Measurements from ENCODE around the gene TNFSF11.
A peak's percentile ranks its signal among the peaks of the same experiment; 100 is the strongest.

Gene TNFSF11

GRCh38 chr13:42595253-42595571 lies 21.3 kb downstream of the TNFSF11 start:
- no peak for TF ChIP-seq CTCF (IDR thresholded peaks at IDR 0.05; ENCODE audit: low read depth, low read length)

GRCh38 chr13:42597505-42597904 lies 23.6 kb downstream of the TNFSF11 start:
- no peak for DNase-seq (ENCODE audit: low read depth in 2 of 2)
- TF ChIP-seq CTCF (IDR thresholded peaks at IDR 0.05; ENCODE audit: low read depth, low read length): no peak
- no peak overlapping the region for H3K4me3 ChIP-seq (replicated peaks in 1 of 2; ENCODE audit: low read depth in 2 of 2, low read length in 2 of 2)

More at GRCh38 chr13:42595253-42595571, 21.3 kb downstream of the TNFSF11 start:
- H3K4me3 ChIP-seq (replicated peaks in 1 of 2; ENCODE audit: low read depth in 2 of 2, low read length in 2 of 2): no peak overlapping the region
- DNase-seq (ENCODE audit: low read depth in 2 of 2): no peak

GRCh38 chr13:42600943-42601342 lies 27.0 kb downstream of the TNFSF11 start:
- DNase-seq (ENCODE audit: low read depth in 2 of 2): peak in 1 of 2 donors; percentile 66
- TF ChIP-seq CTCF (IDR thresholded peaks at IDR 0.05; ENCODE audit: low read depth, low read length): no peak
- H3K4me3 ChIP-seq (replicated peaks in 1 of 2; ENCODE audit: low read depth in 2 of 2, low read length in 2 of 2): no peak overlapping the region

GRCh38 chr13:42602906-42603305 lies 29.0 kb downstream of the TNFSF11 start:
- no peak for TF ChIP-seq CTCF (IDR thresholded peaks at IDR 0.05; ENCODE audit: low read depth, low read length)
- no peak overlapping the region for H3K4me3 ChIP-seq (replicated peaks in 1 of 2; ENCODE audit: low read depth in 2 of 2, low read length in 2 of 2)

GRCh38 chr13:42603571-42603970 lies 29.6 kb downstream of the TNFSF11 start:
- no peak for DNase-seq (ENCODE audit: low read depth in 2 of 2)
- TF ChIP-seq CTCF (IDR thresholded peaks at IDR 0.05; ENCODE audit: low read depth, low read length): no peak
- H3K4me3 ChIP-seq (replicated peaks in 1 of 2; ENCODE audit: low read depth in 2 of 2, low read length in 2 of 2): no peak overlapping the region

More at GRCh38 chr13:42602906-42603305, 29.0 kb downstream of the TNFSF11 start:
- DNase-seq (ENCODE audit: low read depth in 2 of 2): peak in 1 of 2 donors; percentile 10

GRCh38 chr13:42607546-42607945 lies 33.6 kb downstream of the TNFSF11 start:
- H3K4me3 ChIP-seq (replicated peaks in 1 of 2; ENCODE audit: low read depth in 2 of 2, low read length in 2 of 2): no peak overlapping the region
- DNase-seq (ENCODE audit: low read depth in 2 of 2): no peak
- TF ChIP-seq CTCF (IDR thresholded peaks at IDR 0.05; ENCODE audit: low read depth, low read length): no peak

GRCh38 chr13:42610649-42611048 lies 36.7 kb downstream of the TNFSF11 start:
- TF ChIP-seq CTCF (IDR thresholded peaks at IDR 0.05; ENCODE audit: low read depth, low read length): no peak
- no peak for DNase-seq (ENCODE audit: low read depth in 2 of 2)
- no peak overlapping the region for H3K4me3 ChIP-seq (replicated peaks in 1 of 2; ENCODE audit: low read depth in 2 of 2, low read length in 2 of 2)

All from cardiac fibroblast (primary cell).